Epidermal melanocyte (primary cell): ENCODE results near the gene P4HTM.

Experiments used
- DNase-seq: peaks from one replicate; pipeline ENCODE4 v3.0.0; 2011; ENCODE audit warnings: low spot score; ENCODE audit not compliant: insufficient read length

P4HTM gene

GRCh38 chr3:48984663-48985062 is 5.4 kb upstream of the P4HTM start:
- DNase-seq, result no peak

- DNase-seq, result no peak
Measured at GRCh38 chr3:48985831-48986376, 4.1 kb upstream of the P4HTM start.

GRCh38 chr3:48989126-48989795 is 780 bp upstream of the P4HTM start:
- no peak for DNase-seq

- DNase-seq, result no peak
Measured at GRCh38 chr3:48990636-48991469, 812 bp downstream of the P4HTM start.

GRCh38 chr3:48991851-48992545 is 2.0 kb downstream of the P4HTM start:
- DNase-seq, result no peak

GRCh38 chr3:48993834-48994233 is 3.8 kb downstream of the P4HTM start:
- DNase-seq, result no peak

- DNase-seq, result no peak
Measured at GRCh38 chr3:48996640-48997039, 6.6 kb downstream of the P4HTM start.

GRCh38 chr3:48997102-48997635 is 7.1 kb downstream of the P4HTM start:
- DNase-seq, result no peak

GRCh38 chr3:48997714-48998637 is 7.9 kb downstream of the P4HTM start:
- DNase-seq, result no peak

- no peak for DNase-seq
Measured at GRCh38 chr3:48999085-48999858, 9.2 kb downstream of the P4HTM start.

GRCh38 chr3:49001155-49001554 is 11.1 kb downstream of the P4HTM start:
- DNase-seq, result no peak

GRCh38 chr3:49004352-49005302 is 14.6 kb downstream of the P4HTM start:
- DNase-seq, result no peak

- no peak for DNase-seq
Measured at GRCh38 chr3:49005303-49005680, 15.3 kb downstream of the P4HTM start.

- DNase-seq, result no peak
Measured at GRCh38 chr3:49005998-49006397, 16.0 kb downstream of the P4HTM start.

- DNase-seq, result no peak
Measured at GRCh38 chr3:49006408-49007067, 16.5 kb downstream of the P4HTM start.

GRCh38 chr3:49007068-49007770 is 17.2 kb downstream of the P4HTM start, which contains the start of gene WDR6:
TSS of gene WDR6 (plus strand) at chr3:49007391. CDS start at chr3:49007432, 41 bp downstream.
- DNase-seq, result peak; percentile 88

GRCh38 chr3:49007771-49008528 is 17.9 kb downstream of the P4HTM start:
- peak; percentile 90 for DNase-seq
